Stimulated activated CD8-positive, alpha-beta memory T cell treated with anti-CD3 and anti-CD28 coated beads, Interleukin-4, amount 100 ng/mL, for 1 hour (primary cell): ENCODE data around the gene ABHD12.
"Not testable (repeated sequence)": the region's sequence is repeated elsewhere in the genome, so short reads cannot be mapped to it uniquely, and the experiment has no call there.

Experiments
- DNase-seq, 2 donors: peaks; one replicate each; pipeline ENCODE4 v3.0.0-alpha.2; 2020; ENCODE audit warnings: low read depth in 2 of 2, low spot score in 1 of 2

Gene ABHD12

GRCh38 chr20:25323496-25324246 is 67.0 kb downstream of the ABHD12 start:
- no peak for DNase-seq

GRCh38 chr20:25321991-25322390 is 68.6 kb downstream of the ABHD12 start:
- DNase-seq = no peak

GRCh38 chr20:25321262-25321831 is 69.3 kb downstream of the ABHD12 start:
- no peak for DNase-seq

GRCh38 chr20:25320035-25320800 is 70.4 kb downstream of the ABHD12 start:
- DNase-seq = no peak

- DNase-seq = no peak
These were observed 71.2 kb downstream of the ABHD12 start for GRCh38 chr20:25319241-25320034.

- DNase-seq = no peak
These were observed 72.0 kb downstream of the ABHD12 start for GRCh38 chr20:25318471-25319240.

GRCh38 chr20:25317351-25318075 is 73.1 kb downstream of the ABHD12 start:
- DNase-seq = no peak

- DNase-seq = no peak
These were observed 74.0 kb downstream of the ABHD12 start for GRCh38 chr20:25316506-25317190.

GRCh38 chr20:25315418-25316210 is 75.0 kb downstream of the ABHD12 start:
- DNase-seq = no peak

GRCh38 chr20:25314497-25315417 is 75.9 kb downstream of the ABHD12 start:
- DNase-seq = no peak

GRCh38 chr20:25313593-25313992 is 77.0 kb downstream of the ABHD12 start:
- no peak for DNase-seq

GRCh38 chr20:25312716-25313115 is 77.9 kb downstream of the ABHD12 start:
- not testable (repeated sequence) for DNase-seq

GRCh38 chr20:25310921-25311728 is 79.5 kb downstream of the ABHD12 start:
- no peak for DNase-seq

- peak; percentile 4 to 6 for DNase-seq
These were observed 80.2 kb downstream of the ABHD12 start for GRCh38 chr20:25310268-25310920.

- DNase-seq = no peak
These were observed 81.0 kb downstream of the ABHD12 start for GRCh38 chr20:25309395-25310267.
